ENCODE data around the gene LLPH.

DNA sequence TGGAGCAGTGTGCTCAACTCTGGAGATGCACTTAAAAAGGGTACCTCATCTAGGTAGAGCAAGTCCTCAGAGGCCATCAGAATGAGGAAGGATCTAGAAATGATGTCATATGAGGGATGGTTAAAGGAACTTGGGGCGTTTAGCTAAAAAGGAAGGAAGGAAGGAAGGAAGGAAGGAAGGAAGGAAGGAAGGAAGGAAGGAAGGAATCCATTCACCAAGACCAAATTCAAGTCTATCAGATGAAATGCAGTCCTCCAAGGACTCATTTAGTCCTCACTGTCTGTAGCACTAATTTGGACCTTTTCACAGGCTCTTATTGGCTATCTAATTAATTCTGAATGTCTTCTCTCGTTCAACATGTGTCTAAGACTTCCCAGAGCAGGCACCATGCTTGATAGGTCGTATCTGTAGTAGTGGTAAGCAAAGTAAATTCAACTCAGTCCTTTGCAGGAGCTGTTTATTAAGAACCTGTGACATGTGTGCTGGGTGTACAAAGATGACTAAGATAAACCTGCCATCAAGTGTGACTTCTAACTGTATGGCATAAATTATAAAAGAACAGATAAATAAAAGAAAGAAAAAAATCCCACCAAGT, 63.5 kb downstream of the LLPH start:
- TF ChIP-seq, protein P1, sequence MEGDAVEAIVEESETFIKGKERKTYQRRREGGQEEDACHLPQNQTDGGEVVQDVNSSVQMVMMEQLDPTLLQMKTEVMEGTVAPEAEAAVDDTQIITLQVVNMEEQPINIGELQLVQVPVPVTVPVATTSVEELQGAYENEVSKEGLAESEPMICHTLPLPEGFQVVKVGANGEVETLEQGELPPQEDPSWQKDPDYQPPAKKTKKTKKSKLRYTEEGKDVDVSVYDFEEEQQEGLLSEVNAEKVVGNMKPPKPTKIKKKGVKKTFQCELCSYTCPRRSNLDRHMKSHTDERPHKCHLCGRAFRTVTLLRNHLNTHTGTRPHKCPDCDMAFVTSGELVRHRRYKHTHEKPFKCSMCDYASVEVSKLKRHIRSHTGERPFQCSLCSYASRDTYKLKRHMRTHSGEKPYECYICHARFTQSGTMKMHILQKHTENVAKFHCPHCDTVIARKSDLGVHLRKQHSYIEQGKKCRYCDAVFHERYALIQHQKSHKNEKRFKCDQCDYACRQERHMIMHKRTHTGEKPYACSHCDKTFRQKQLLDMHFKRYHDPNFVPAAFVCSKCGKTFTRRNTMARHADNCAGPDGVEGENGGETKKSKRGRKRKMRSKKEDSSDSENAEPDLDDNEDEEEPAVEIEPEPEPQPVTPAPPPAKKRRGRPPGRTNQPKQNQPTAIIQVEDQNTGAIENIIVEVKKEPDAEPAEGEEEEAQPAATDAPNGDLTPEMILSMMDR (IDR thresholded peaks at IDR 0.05) = no peak
- no peak for TF ChIP-seq POLR2A (IDR thresholded peaks at IDR 0.05)
